HG03095 (cell line): ENCODE results near the gene SHC3.
"Not testable (repeated sequence)": the region's sequence is repeated elsewhere in the genome, so short reads cannot be mapped to it uniquely, and the experiment has no call there.

ENCODE experiments used
- ATAC-seq: cut with Tn5 transposase; IDR thresholded peaks from one replicate; pipeline ENCODE4 v1.9.1; 2021; ENCODE audit warnings: moderate library complexity; ENCODE audit not compliant: unreplicated experiment

The SHC3 gene

GRCh38 chr9:89177944-89178829 lies at the start of gene SHC3:
SHC3 (minus strand) TSS chr9:89178818; CDS start chr9:89178460, 358 bp downstream.
- ATAC-seq: no peak

GRCh38 chr9:89225991-89226471 lies 47.4 kb upstream of the SHC3 start:
- no peak for ATAC-seq

GRCh38 chr9:89225587-89225986 lies 47.0 kb upstream of the SHC3 start:
- no peak for ATAC-seq

GRCh38 chr9:89225036-89225435 lies 46.4 kb upstream of the SHC3 start:
- no peak for ATAC-seq

GRCh38 chr9:89224633-89225032 lies 46.0 kb upstream of the SHC3 start:
- ATAC-seq: no peak

GRCh38 chr9:89223396-89223977 lies 44.9 kb upstream of the SHC3 start:
- no peak for ATAC-seq

GRCh38 chr9:89219637-89220036 lies 41.0 kb upstream of the SHC3 start:
- no peak for ATAC-seq

GRCh38 chr9:89218040-89218928 lies 39.7 kb upstream of the SHC3 start:
- ATAC-seq: no peak

GRCh38 chr9:89215342-89215741 lies 36.7 kb upstream of the SHC3 start:
- no peak for ATAC-seq

- ATAC-seq: no peak
Measured at GRCh38 chr9:89213396-89213880, 34.8 kb upstream of the SHC3 start.

- ATAC-seq: no peak
Measured at GRCh38 chr9:89212171-89212570, 33.6 kb upstream of the SHC3 start.

GRCh38 chr9:89209311-89209710 lies 30.7 kb upstream of the SHC3 start:
- ATAC-seq: not testable (repeated sequence)

GRCh38 chr9:89207026-89207425 lies 28.4 kb upstream of the SHC3 start:
- ATAC-seq: no peak

GRCh38 chr9:89204801-89205200 lies 26.2 kb upstream of the SHC3 start:
- no peak for ATAC-seq

GRCh38 chr9:89195131-89195797 lies 16.6 kb upstream of the SHC3 start:
- ATAC-seq: no peak

GRCh38 chr9:89194421-89195130 lies 16.0 kb upstream of the SHC3 start:
- no peak for ATAC-seq

- no peak for ATAC-seq
Measured at GRCh38 chr9:89191004-89191403, 12.4 kb upstream of the SHC3 start.

- ATAC-seq: no peak
Measured at GRCh38 chr9:89189215-89189614, 10.6 kb upstream of the SHC3 start.

GRCh38 chr9:89187950-89188349 lies 9.3 kb upstream of the SHC3 start:
- ATAC-seq: no peak

- no peak for ATAC-seq
Measured at GRCh38 chr9:89187541-89187940, 8.9 kb upstream of the SHC3 start.
